Measurements from ENCODE around the gene PPP1CA.

The PPP1CA gene

GRCh38 chr11:67418476-67419281 is 17.0 kb upstream of the PPP1CA start:
- no peak overlapping the region for H3K4me3 ChIP-seq (ENCODE audit: low read depth, low read length)

GRCh38 chr11:67417425-67417824 is 15.8 kb upstream of the PPP1CA start:
- no peak overlapping the region for H3K4me3 ChIP-seq (ENCODE audit: low read depth, low read length)

- no peak overlapping the region for H3K4me3 ChIP-seq (ENCODE audit: low read depth, low read length)
These were observed 15.0 kb upstream of the PPP1CA start for GRCh38 chr11:67416416-67417335.

DNA sequence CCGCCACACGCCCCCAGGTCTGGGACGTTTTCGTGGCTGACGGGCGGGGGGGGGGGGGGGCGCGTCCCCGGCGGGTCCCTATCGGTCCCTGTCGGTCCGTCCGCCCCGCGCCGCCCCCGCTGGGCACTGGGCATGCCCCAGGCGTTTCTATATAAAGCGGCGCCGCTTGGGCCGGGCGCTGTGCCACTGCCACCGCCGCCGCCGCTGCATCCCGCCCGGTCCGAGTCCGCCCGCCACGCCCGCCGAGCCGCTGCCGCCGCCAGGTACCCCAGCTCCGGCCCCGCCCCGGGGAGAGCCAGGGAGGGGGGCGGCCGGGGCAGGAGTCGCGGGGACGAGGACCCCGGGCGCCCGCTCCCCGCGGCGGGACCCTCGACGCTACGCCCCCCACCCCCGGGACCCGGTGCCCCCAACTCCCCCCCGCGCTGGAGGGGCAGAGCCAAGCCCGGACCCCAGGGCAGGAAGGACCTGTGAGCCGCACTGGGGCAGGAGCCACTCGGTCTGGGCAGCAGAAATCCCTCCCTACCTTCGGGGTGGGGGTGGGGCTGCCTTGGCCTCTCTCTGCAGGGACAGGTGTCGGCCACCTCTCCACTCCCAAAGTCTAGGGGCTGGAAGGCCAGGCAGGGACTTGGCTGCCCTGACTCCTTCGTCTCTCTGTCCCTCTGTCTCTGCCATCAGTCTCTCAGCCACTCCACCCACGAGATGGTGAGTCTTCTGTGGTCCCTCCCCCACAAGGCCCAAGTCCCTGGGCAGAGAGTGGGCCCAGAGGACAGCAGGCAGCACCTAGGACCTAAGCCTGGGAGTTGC is 14.0 kb upstream of the PPP1CA start, which contains the start of gene CARNS1:
Gene CARNS1 (plus strand): TSS at position 178 of the 804 bp plus-strand sequence. CDS start 522 bp downstream, at position 700.
- peak within 1 kb of the TSS; percentile 43 for H3K4me3 ChIP-seq (ENCODE audit: low read depth, low read length)

DNA sequence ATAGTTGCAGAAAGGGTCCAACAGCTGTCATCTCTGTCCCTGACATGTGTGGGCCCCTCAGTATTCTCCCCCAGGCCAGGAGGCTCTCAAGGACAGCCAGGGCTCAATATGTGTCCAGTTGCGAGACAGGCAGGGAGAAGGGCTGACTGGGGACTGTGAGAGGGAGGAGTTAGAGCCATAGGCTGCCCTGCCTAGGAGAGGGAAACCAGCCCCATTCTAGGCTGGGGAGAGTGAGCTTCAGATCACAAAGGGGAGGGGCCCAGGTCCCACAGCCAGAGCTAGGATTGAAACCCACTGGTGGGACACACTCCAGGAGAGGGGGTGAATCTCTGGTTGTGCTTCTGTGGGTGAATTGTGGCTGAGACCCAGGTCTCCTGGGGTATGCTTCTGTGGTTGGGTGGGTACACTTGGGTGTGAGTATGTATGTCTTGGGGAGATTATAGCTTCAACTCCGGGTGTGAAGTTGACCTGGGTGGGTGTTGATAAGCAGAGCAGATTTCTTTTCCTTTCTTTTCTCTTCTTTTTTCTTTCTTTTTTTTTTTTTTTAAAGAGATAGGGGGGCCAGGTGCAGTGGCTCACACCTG is 11.7 kb upstream of the PPP1CA start:
- no peak overlapping the region for H3K4me3 ChIP-seq (ENCODE audit: low read depth, low read length)

DNA sequence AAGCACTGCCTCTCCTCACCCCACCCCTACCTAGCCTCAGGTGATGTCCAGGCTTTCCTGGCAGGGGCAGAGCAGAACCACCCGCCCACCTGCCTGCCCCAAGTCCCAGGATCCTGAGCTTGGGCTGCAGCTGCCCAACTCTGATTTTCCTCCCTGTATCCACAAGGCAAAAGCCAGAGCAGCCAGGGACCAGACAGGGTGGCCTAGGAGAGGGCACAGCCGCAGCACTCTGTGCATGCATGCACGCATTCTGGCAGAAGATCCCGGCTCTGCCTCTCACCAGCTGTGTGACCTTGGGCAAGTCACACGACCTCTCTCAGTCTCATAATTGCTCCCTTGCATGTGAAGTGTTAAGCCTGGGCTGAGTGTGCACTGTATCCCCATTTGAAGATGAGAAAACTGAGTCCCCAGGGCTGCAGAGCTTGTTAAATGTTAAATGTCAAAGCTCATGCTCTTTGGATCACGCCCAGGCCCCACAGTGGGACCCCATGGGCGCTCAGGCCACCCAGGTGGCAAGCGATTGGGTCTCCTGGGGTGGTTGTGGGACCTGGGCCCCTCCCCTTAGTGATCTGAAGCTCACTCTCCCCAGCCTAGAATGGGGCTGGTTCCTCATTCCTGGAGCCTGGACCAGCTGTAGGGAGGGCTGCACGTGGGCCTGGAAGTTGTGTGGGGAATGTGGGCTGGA is 11.0 kb upstream of the PPP1CA start:
- H3K4me3 ChIP-seq (ENCODE audit: low read depth, low read length), result no peak overlapping the region

DNA sequence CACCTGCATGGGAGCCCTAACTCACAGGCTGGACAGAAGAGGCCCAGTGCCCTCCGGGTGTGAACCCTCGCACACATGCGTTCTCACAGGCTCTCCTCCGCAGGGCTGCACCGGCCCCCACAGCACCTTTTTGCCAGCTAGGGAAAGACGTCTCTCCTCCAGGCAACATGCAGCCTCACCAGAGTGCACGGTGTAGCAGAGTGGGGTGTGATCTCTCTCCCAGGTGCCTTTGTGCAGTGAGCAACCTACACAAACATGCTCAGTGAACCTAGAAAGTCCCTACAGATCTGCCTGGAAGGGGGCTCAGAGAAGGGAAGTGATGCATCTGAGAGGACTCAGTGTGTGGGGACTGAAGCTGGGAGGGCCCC is 10.1 kb upstream of the PPP1CA start:
- no peak overlapping the region for H3K4me3 ChIP-seq (ENCODE audit: low read depth, low read length)

DNA sequence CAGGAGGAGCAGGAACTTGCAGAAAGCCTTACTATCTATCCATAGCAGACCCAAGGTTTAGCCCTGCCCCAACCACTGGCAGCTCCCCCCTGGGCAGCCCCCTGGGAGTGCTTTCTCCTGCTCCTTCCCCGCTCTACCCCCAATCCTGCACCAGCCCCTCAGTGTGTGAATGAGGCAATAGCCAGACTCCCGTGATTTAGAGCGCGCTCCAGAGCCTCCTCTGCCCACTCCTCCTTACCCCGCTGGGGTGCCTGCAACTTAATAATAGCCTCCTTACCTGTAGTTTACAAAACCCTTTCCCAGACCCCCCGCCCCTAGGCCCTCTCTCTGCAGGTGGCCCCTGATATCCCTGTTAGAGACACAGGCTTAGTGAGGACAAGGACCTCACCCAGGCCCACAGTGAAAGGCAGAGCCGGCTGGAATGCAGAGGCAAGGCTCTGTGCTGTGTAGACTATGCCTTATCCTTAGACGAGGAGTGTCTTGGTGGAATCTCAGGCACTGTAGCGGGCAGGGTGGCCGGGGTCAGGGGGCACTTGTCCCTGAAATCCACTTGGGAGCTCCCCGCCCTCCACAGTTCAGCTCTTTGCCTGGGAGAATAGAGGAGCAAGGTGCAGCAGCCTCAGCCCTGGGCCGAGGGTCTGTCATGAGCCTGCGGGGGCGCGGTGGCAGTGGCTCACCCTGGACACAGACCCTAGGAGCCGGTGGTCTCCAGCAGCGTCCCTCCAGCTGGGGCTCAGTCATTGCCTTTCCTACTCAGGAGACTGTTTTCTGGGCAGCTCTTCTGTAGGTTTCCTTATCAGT is 9.5 kb upstream of the PPP1CA start:
- no peak overlapping the region for H3K4me3 ChIP-seq (ENCODE audit: low read depth, low read length)

DNA sequence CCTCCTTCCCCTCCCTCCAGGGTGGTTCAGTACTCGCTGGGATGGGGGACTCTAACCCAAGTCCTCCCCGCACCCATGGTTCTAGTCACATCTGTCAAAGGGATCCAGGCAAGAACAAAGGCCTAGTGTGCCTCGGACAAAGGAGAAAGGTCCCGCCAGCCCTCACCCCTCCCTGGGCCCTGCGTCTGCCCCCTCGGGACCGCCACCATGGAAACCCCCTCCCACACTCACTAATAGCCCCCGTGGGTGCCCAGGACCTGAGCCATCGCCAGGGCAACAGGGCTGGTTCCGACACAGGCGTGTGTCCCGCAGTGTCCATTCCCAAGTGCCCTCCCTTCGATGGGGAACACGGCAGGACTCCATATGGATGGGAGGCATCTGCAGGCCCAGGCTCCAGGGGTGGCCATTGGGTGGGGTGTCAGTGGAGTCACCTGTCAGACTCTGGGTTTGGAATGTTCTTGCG is 8.7 kb upstream of the PPP1CA start:
- no peak overlapping the region for H3K4me3 ChIP-seq (ENCODE audit: low read depth, low read length)

- no peak overlapping the region for H3K4me3 ChIP-seq (ENCODE audit: low read depth, low read length)
These were observed 8.2 kb upstream of the PPP1CA start for GRCh38 chr11:67409781-67410368.

DNA sequence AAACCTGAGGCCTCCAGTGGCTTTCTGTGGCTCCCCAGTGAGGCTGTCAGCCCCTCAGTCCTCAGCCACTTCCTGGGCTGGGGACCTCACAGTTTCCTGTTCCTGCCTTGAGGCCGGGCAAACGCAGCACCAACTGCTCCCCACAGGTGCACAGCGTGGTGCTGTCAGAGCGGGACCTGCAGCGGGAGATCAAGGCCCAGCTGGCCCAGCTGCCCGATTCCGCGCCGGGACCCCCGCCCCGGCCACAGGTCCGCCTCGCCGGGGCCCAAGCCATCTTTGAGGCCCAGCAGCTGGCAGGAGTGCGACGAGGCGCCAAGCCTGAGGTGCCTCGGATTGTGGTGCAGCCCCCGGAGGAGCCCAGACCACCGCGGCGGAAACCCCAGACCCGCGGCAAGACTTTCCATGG is 7.6 kb upstream of the PPP1CA start:
- no peak overlapping the region for H3K4me3 ChIP-seq (ENCODE audit: low read depth, low read length)

- H3K4me3 ChIP-seq (ENCODE audit: low read depth, low read length), result no peak overlapping the region
These were observed 7.0 kb upstream of the PPP1CA start for GRCh38 chr11:67408437-67409200.

DNA sequence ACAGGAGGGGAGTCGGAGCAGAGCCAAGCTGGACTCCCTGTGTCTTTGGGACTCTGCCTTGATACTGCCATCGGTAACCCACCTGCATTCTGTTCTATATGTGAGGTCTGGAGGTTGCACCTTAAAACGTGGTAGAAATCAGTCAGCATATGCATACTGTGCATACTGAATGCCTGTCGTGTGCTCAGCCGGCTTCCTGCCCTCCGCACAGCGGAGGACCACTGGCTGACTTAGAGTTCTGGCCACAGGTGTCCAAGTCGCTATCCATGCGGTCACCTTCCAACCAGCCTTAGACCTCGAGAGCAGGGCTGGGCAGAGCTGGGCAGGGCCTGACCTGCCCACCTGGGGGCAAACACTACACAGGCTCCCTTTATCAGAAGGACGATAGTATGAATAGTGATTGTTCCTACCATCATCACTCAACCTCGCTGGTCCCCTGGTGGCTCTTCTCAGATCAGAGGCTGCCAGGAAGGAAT is 6.1 kb upstream of the PPP1CA start:
- H3K4me3 ChIP-seq (ENCODE audit: low read depth, low read length), result no peak overlapping the region

DNA sequence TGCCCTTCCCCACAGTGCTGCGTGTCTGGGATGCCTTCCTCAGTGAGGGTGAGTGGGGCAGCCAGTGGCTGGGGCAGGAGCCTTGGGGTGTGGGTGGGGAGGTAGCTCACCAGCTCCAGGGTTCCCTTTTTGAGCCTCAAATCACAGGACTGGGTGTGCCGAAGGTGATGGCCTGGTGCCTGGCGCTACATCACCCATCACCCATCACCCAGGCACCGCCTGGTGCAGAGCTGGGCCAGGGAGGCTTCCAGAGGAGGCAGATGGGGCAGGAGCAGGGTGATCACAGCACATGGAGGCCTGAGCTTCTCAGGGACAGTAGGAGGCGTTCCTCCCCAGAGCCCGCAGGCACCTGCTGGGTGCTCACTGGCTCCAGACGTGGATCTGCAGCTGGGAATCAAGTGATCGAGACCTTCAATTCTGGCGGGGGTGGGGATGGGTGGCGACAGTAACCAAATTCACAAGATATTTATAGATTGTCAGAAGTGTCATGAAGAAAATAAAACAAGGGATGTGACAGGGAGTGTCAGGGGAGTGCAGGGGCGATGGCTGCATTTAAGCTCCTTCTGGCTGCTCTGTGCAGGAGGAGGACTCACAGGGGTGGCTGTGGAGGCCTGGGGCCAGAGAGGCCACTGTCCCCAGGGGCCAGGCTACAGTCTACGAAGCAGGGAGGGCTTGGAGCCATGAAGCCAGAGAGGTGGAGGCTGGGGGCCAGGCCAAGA is 5.5 kb upstream of the PPP1CA start:
- H3K4me3 ChIP-seq (ENCODE audit: low read depth, low read length), result no peak overlapping the region

GRCh38 chr11:67406420-67406968 is 4.8 kb upstream of the PPP1CA start:
- no peak overlapping the region for H3K4me3 ChIP-seq (ENCODE audit: low read depth, low read length)

DNA sequence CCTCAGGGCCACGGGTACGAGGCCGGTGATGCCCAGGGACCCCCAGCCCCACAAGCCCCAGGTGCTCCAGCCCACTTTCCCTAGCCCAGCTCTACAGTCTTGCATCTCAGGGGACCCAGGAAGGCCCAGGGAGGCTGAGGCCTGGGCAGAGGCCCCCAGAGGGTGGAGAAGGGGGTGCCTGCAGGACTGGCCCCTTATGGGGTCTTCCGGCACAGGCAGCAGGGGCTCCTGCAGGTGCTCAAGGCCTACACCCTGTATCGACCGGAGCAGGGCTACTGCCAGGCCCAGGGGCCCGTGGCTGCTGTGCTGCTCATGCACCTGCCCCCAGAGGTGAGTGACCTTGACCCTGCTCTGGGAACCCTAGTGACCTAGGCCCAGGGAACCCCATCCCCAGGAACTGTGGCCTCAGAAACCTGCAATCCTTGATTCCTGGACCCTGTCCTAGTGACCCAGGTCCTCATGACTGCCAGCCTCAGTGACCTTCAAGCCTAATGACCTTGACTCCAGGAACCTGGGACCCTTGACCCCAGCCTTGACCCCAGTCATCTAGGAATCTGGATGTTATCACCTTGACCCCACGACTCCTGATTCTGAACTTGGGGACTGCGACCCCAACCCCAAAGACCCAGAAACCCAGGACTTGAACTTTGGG is 4.2 kb upstream of the PPP1CA start:
- no peak overlapping the region for H3K4me3 ChIP-seq (ENCODE audit: low read depth, low read length)

- no peak overlapping the region for H3K4me3 ChIP-seq (ENCODE audit: low read depth, low read length)
These were observed 3.5 kb upstream of the PPP1CA start for GRCh38 chr11:67405196-67405567.

All from iPS-11a (cell line).